Stimulated activated CD4-positive, alpha-beta T cell treated with anti-CD3 and anti-CD28 coated beads, Interleukin-2, amount 100 ng/mL, for 48 hours (primary cell): ENCODE data around the gene FLRT2.

Source experiments
- DNase-seq, 2 donors: peaks; one replicate each; pipeline ENCODE4 v3.0.0-alpha.2; 2020

Gene FLRT2

DNA sequence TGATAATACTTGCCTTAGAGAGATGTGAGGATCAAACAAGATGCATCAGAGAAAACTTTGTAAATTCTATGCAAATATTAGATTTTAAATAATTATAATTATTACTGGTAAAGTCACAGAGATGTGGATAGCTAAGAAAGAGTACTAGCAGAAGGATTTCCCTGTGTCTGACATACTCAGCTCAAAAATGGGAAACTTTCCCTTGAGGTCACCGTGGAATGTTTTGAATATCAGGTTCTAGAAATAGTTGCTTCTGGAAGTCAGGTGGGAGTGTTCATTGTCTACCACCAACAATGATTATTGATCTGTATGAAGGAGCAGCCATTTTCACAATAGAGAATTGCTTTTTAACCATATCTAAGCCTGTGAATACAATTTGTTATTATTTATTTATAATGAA is 71.7 kb downstream of the FLRT2 start:
- DNase-seq: no peak

DNA sequence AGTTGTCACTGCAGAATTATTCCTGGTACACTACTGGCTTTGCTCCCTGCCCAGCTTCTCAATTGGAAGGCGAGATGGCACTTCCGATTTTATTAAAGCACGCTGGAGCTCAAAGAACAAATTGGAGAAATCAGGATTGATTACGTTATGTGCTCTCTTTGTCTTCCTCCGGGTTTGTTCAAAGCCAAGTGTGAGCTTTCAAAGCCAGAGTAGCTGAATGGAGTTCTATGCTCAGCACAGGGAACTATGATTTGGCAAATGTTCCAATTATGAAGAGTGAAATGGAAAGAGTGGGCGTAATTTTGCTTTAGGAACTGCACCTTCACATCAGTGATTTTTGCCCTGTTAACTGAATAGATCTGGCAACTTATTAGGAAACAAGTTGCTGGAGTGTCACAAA is 72.4 kb downstream of the FLRT2 start:
- DNase-seq: no peak

DNA sequence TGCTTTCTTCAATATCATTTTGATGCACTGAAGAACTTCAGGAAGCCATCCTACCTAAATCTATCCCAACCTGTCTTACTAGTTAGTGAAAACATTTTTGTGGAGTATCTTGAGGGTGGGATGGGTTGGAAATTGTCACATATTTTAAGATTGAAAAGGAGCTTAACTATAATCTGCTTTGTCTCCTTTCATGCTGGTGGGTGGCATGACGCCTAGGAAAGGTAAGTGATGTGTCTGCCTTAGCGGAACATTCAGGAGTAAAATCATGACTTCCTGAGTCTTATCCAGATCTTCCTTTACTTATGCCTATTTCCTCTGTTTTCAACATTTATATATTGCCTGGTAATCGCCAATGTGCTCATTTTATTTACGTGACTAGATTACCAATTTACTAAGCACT is 74.1 kb downstream of the FLRT2 start:
- no peak for DNase-seq

DNA sequence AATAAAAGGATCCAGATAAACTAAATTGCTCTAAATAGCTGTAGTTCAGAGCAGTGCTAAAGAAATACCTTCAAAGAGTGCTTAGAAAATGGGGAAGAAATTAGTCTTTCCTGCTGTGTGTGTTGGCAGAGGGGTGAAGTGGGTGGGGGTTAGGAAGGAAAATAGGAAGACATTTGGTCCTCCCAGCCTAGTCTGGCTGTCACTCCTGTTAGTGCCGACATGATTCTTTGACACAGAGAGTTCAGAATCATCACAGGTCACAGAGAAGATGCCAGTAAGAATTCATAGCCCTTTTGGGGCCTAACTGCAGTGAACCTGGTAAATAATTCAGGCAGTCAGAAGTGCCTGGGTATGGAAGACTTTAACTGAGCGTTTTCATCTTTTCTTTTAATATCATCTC is 74.8 kb downstream of the FLRT2 start:
- DNase-seq: no peak

DNA sequence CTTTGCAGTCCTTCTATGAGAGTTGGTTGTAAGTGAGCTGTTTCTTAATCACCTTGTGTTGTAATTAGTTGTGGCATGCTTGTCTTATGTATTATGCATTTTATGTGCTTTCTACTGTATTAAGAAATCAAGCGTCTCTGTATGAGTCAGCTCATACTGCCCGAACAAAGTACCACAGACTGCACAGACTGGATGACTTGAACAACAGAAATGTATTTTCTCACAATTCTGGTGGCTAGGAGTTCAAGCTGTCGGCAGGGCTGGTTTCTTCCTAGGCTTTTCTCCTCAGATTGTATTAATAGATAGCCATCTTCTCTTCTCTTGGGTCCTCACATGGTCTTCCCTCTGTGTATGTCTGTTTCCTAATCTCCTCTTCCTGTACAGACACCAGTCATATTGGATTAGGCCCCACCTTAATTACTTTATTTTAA is 77.7 kb downstream of the FLRT2 start:
- no peak for DNase-seq

DNA sequence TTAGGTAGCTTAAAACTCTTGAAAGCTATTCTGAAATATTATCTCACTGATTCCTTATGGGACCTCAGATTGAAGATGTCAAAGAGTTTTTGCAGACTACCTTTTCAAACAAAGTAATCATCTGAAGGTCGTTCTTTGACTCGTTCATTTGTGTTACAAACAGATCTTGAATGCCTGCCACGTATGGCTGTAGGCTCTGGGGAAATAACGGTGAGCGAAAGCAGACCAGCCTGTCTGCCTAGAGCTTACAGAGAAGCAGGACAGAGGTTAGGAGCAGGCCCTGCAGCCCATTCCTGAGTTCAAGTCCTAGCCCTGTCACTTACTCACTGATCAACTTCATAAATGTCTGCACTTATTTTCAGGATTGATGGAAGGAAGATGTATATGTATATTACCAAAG is 83.6 kb downstream of the FLRT2 start:
- DNase-seq: no peak

DNA sequence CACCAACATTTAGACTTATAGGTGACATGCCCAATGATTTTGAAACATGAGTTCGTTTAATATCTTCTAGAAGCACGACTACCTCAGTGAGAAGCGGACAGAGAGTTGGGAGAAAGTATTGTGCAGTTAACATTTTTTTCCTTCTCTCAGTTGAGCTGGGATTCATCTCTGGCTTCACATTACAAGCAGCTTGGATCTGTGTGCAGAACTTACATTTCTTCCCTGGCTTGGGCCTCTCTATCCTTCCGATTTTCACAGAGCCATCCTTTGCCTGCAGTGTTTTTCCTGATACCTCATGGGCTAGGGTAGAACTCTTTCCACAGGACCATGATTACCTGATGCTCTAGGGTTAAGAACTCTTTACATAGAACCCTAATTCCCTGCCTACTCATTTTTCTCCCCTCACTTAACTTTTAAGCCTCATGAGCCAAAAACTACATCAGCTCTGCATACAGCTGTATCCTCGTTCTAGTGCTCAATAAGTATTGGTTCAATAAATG is 86.5 kb downstream of the FLRT2 start:
- DNase-seq: no peak

DNA sequence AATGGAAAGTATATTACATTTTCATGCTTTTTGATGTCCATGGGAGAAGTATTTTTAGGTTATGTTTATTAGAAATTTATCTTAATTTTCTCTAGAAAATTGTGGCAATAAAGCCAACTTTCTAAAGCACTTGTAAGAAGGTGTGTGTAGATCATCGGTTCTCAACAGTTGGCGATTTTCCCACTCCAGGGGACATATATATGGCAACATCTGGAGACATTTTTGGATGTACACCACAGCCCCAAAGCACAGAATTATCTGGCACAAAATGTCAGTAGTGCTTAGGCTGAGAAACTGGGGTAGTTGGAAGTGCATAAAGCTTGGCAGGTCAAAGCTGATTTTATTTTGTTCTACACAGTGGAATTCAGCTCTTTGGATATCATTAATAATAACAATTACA is 86.9 kb downstream of the FLRT2 start:
- no peak for DNase-seq

DNA sequence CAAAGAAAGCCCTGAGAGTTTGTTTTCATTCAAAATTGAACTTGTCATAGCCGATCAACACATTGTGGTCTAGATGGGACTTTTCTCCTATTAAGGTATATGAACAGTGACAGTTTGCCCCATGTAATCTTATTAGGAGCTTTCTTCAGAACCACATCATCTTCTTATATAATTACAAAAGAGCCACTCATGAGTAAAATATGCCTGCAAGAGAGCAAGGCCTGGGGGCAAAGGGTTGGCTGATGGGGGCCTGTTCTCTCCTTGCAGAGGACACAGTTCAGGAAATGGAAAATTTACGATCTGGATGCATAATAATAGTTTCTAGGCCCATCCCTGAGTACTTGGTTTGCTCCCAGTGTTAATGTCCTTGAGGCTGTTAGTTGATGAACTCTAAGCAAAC is 87.8 kb downstream of the FLRT2 start:
- DNase-seq: no peak

DNA sequence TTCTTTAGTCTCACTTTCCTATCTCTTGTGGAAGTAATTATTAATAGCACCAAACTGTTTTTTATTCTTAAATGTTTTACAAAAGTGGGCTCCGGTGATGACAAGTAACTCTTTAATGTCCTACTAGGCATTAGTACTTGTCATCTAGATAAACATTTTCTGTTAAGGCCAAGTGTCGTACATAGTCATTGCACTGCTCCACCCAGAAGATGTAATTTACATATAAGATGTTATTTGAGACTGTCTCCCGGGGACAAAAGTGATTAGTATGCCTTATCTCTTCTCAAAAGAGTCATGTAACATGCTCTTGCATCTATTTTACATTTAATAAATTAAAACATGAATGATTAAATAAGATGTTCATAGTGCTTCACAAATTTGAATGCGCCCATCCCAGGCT is 88.4 kb downstream of the FLRT2 start:
- DNase-seq: no peak

DNA sequence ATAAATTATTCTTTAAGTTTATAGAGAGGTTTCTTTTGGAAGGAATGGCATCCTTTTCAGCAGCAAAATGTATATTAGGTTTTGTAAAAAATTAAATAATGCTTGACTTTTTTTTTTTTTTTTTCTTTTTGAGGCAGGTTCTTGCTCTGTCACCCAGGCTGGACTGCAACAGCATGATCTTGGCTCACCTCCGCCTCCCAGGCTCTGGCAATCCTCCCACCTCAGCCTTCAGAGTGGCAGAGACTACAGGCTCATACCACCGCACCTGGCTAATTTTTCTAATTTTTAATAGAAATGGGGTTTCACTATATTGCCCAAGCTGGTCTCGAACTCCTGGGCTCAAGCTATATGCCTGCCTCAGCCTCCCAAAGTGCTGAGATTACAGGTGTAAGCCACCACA is 89.0 kb downstream of the FLRT2 start:
- DNase-seq: no peak

DNA sequence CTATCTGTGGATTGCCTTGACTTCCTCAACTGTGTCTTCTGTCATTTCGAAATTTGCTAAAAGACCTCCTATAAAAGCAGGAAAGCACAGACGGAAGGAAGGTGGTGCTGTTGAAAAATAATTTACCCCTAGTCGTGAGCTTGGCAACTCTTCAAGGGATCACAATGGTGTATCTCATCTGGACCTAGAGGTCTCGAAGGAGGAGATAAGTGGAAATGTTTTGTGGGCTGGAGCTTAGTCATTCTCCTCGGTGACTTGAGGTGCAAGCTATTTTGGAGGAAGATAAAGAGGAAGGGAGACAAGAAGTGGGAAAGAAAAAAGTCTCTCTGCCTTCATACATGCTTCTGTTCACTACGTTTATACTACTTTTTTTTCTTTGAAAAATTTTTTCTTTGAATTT is 89.9 kb downstream of the FLRT2 start:
- no peak for DNase-seq

DNA sequence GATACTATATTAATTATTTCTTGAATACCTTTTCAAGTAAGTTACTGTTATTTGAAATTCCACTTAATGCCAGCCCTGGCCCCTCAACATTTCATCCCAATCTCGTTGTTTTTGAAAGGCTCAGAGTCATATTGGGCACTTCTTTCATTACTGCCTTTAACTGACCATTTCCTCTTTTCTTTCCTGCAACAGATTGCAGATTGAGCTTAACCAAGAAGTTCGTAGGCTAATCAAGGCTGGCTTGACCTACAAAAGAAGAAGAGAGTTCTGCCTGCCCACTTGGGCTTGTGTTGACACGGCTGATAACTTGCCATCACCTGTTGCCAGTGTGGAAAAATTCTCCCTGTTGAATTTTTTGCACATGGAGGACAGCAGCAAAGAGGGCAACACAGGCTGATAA is 91.0 kb downstream of the FLRT2 start:
- DNase-seq: no peak

DNA sequence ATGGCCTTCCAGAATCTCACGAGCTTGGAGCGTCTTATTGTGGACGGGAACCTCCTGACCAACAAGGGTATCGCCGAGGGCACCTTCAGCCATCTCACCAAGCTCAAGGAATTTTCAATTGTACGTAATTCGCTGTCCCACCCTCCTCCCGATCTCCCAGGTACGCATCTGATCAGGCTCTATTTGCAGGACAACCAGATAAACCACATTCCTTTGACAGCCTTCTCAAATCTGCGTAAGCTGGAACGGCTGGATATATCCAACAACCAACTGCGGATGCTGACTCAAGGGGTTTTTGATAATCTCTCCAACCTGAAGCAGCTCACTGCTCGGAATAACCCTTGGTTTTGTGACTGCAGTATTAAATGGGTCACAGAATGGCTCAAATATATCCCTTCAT is 92.2 kb downstream of the FLRT2 start:
- no peak for DNase-seq

DNA sequence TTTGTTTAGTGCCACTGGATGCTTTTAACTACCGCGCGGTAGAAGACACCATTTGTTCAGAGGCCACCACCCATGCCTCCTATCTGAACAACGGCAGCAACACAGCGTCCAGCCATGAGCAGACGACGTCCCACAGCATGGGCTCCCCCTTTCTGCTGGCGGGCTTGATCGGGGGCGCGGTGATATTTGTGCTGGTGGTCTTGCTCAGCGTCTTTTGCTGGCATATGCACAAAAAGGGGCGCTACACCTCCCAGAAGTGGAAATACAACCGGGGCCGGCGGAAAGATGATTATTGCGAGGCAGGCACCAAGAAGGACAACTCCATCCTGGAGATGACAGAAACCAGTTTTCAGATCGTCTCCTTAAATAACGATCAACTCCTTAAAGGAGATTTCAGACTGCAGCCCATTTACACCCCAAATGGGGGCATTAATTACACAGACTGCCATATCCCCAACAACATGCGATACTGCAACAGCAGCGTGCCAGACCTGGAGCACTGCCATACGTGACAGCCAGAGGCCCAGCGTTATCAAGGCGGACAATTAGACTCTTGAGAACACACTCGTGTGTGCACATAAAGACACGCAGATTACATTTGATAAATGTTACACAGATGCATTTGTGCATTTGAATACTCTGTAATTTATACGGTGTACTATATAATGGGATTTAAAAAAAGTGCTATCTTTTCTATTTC is 93.2 kb downstream of the FLRT2 start:
- DNase-seq: no peak

DNA sequence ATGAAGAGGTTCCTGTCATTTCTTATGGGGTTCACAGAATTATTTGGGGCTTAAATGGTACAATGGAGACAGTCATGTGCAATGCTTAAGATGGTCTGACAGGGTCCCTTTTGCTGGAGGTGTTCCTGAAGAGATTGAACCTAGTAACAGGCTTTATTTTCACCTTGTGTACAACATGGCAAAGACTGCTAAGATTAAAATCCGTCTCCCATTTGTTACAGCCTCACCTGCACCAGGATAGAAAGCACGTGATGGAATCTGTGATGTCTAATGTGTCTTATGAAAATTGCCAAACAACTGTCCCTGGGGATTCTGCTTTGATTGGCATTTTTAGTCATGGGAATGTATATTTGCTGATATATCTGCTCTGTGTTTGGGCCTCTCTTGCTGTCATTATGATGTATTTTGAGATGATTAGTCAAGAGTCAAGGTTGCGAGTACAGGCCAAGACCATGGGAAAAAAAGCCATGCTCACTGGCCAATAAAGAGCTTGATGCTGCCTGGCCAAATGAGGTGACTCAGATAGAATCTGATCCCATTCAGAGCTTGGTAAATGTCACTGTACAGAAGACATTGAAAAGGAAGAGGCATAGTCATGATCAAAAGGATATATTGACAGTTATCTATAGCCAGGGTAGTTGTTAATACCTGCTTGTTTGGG is 96.1 kb downstream of the FLRT2 start:
- DNase-seq: no peak

DNA sequence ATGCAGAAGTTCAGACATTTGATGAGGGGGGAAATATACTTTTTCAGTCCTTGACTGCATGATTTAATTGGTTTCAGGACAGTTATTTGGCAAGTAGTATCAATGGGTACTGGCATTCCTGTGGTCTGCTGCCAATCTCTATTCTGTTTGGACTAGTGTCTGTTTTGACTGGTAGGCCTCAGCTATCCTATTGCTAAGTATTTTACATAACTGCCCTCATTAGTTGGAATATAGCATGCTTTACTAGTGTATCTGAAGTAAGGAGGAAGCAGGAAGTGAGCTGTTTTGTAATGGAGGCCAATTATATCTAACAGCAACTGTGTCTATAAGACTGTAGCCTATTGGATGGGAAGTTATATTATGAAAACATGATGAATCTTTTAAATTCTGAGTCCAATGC is 104.3 kb downstream of the FLRT2 start:
- no peak for DNase-seq

DNA sequence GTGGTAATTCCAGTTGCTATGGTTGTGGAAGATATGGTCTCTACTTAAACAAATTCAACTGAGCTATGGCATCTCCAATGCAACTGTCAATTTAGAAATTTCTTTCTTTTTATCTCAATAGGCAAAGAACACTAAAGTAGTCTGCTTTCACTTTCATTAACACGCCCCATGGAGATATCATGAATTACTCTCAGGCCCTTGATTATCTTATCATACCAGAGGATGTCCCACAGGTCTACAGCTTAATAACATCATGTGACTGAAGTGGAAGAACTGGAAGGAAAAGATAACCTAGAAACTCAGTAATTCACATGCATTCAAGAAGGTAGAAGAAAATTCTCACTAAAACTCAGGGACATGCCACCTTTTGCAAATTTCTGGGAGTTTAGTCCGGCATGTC is 114.3 kb downstream of the FLRT2 start:
- no peak for DNase-seq

DNA sequence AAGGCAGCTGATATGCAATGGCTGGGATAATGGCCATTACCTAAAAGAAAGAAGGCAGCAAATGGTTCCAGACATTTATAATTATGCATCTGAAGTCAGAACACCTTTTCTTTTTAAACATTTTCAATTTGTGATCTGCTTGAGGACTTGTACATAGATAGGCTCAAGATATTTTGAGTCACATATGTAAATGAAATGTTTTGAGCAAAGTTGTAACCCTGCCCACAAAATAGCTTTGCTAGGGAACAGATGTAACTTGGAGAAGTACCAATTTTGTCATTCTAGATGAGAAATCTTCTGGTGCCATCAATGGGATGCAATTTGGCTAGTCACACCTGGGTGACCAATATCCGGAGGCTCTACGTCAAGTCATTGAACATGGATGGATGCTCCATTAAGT is 123.1 kb downstream of the FLRT2 start:
- no peak for DNase-seq

DNA sequence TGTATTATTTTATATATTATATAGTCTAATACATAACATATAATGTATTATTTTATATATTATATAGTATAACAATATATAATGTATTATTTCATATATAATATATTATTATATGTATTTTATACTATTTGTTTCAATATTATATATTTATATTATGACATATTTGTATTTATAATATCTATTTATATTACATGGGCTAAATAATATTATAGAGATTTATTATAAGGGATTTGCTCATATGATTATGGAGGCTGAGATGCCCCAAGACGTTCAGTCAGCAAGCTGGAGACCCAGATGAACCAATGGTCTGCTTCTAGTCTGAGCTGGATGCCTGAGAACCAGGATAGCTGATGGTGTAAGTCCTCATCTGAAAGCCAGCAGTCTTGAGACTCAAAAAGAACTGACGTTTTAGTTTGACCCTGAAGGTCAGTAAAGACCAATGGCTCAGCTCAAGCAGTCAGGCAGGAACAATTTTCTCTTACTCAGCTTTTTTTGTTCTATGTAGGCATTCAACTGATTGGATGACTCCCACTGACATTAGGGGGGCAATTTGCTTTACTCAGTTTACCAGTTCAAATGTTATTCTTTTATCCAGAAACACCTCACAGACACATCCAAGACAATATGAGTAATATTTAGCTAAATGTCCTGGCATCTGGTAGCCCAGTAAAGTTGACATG is 130.4 kb downstream of the FLRT2 start:
- no peak for DNase-seq

DNA sequence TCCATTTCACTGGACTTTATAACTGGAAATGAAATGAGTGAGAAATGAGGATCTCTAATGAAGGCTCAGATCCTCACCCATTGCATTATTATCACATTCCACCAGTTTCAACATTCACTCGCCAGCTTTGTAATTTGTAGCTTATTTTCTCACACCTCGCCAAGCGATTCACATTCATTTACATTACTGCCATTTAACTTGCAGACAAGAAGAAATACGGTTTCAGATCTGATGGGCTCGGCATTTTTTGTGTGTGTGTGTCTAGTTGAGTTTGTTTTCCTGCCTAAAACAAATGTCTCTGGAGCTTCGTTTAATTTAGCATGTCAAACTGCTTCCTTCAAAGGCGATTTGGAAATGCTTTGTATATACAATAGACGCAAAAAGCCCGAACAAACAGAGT is 132.2 kb downstream of the FLRT2 start:
- no peak for DNase-seq

DNA sequence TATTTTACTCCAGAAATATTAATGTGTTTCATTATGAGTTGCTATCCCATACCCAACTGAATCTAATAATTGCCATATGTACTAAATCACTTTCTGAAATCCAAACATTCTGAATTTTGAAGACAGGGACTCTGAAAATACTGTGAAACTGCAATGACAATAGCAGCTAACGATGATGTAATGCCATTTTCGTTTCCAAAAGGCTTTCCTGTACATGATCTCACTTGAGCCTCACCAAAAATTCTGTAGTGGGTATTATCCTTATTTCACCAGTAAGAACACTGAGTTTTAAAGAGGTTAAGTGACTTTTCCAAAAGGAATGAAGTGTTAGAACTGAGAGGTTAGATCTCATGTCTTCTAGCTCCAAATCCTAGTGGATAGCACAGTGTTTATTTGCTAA is 133.3 kb downstream of the FLRT2 start:
- no peak for DNase-seq

DNA sequence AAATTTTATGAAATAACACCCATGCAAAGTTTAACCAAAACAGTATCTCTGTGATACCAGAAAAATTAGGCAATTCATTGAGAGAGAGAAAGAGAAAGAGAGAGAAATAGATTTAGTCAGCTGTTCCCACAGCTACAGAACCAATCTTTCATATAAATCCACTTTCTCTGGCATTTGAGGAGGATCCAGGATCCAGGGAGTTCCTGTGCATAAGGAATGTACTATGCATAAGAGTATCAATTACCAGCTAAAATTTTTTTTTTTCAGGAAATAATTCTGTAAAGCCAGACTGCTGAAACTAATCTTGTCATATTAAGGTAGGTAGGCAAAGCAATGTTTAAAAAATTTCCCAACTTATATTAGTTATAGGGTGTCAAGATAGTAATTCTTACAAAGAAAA is 133.7 kb downstream of the FLRT2 start:
- no peak for DNase-seq

DNA sequence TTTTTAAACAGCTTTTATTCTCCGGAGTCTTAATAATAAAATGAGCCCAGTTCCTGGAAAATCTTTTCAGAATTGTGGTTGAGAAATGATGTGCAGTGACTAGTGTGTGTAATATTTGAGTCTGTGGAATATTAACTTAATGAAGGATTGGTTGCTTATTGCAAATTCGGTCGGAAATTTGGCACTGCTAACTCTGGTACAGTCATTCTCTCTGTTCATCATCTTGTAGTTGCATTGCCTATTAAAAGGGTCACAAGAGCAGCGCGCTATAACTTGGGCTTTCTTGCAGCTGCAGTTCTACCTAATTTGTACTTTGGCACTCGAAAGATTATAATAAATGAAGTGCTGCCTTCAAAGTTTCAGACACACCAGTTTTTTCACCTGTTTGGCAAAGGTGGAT is 146.0 kb downstream of the FLRT2 start:
- DNase-seq: no peak
